Cardiac muscle cell (in vitro differentiated cells and primary cell): Measurements from ENCODE around the gene PAM. TPM values are rescaled to one million over a fixed set of nuclear protein-coding genes. Genes with fewer than 3 reads are reported as not detected.

Source experiments
- DNase-seq, 2 donors: peaks; one replicate each; pipeline versions ENCODE4 v3.0.0 to v3.0.0-alpha.2; 2010 to 2017; ENCODE audit warnings: low read depth in 1 of 2, low spot score in 1 of 2
- H3K27ac ChIP-seq: fragments of 200-600 bp; sonication (generic); 2 replicates; pipeline ENCODE4 v1.5.1; 2016
- H3K27me3 ChIP-seq: fragments of 200-600 bp; sonication (generic); 2 replicates; pipeline ENCODE4 v1.6.0; 2016; ENCODE audit warnings: control low read depth
- H3K36me3 ChIP-seq: fragments of 200-600 bp; sonication (generic); 2 replicates; pipeline ENCODE4 v1.5.1; 2016; ENCODE audit warnings: control low read depth
- H3K4me1 ChIP-seq: fragments of 200-600 bp; sonication (generic); 2 replicates; pipeline ENCODE4 v1.8.1; 2017; ENCODE audit warnings: low read depth, mild to moderate bottlenecking, mixed run types
- H3K4me3 ChIP-seq: fragments of 200-600 bp; sonication (generic); 2 replicates; pipeline ENCODE4 v1.5.1; 2016; ENCODE audit warnings: mild to moderate bottlenecking
- H3K9me3 ChIP-seq: fragments of 200-600 bp; sonication (generic); 2 replicates; pipeline ENCODE4 v1.5.1; 2017; ENCODE audit warnings: low read depth, mild to moderate bottlenecking, control low read depth
- CTCF ChIP-seq: IDR thresholded peaks from 2 replicates; pipeline ENCODE4 v1.5.1; 2012; ENCODE audit warnings: low read depth, mild to moderate bottlenecking, low read length
- polyA plus RNA-seq: library from polyadenylated mRNA; unstranded; fragments of >200 nt; fragmentation: Nextera tagmentation; extraction: Ambion mirVana; gene quantifications from 2 replicates; pipeline ENCODE4 v1.2.1, GENCODE V29; 2016
- total RNA-seq: library from RNA; depleted of rRNA; stranded (reverse); fragments of >200 nt; gene quantifications from 2 replicates; pipeline ENCODE4 v1.2.3, GENCODE V29; 2016

PAM gene
- total and polyA plus RNA-seq, 2 experiments from 2014 or later = 375 to 392 TPM

GRCh38 chr5:102733534-102733933 is 21.6 kb upstream of the PAM start:
- Histone ChIP-seq H3K27ac (no peak overlapping the region), H3K27me3 (no peaks in the 10 kb centered on the region), H3K36me3 (no peaks in the 10 kb centered on the region), H3K4me3 (no peak overlapping the region), H3K9me3 (no peaks in the 10 kb centered on the region), H3K4me1 (no peaks in the 10 kb centered on the region)
- TF ChIP-seq CTCF = no peak
- DNase-seq = no peak

- H3K27ac ChIP-seq = no peak overlapping the region
- no peak overlapping the region for H3K4me3 ChIP-seq
- H3K9me3 ChIP-seq = no peaks in the 10 kb centered on the region
- no peak for TF ChIP-seq CTCF
- no peaks in the 10 kb centered on the region for H3K4me1 ChIP-seq
- H3K36me3 ChIP-seq = no peaks in the 10 kb centered on the region
- H3K27me3 ChIP-seq = no peaks in the 10 kb centered on the region
- DNase-seq = no peak
Measured at GRCh38 chr5:102737161-102737560, 17.9 kb upstream of the PAM start.

GRCh38 chr5:102737805-102738469 is 17.2 kb upstream of the PAM start:
- Histone ChIP-seq H3K4me1 (peaks cover 3% of the 10 kb centered on the region), H3K27ac (no peak overlapping the region), H3K4me3 (no peak overlapping the region), H3K36me3 (no peaks in the 10 kb centered on the region), H3K27me3 (no peaks in the 10 kb centered on the region), H3K9me3 (no peaks in the 10 kb centered on the region)
- TF ChIP-seq CTCF = no peak
- no peak for DNase-seq

GRCh38 chr5:102740515-102740914 is 14.6 kb upstream of the PAM start:
- H3K4me3 ChIP-seq = no peak overlapping the region
- H3K36me3 ChIP-seq = no peaks in the 10 kb centered on the region
- no peak overlapping the region for H3K27ac ChIP-seq
- no peak for TF ChIP-seq CTCF
- H3K9me3 ChIP-seq = no peaks in the 10 kb centered on the region
- no peak for DNase-seq
- H3K27me3 ChIP-seq = no peaks in the 10 kb centered on the region
- peaks cover 3% of the 10 kb centered on the region for H3K4me1 ChIP-seq

GRCh38 chr5:102742215-102742614 is 12.9 kb upstream of the PAM start:
- Histone ChIP-seq H3K36me3 (no peaks in the 10 kb centered on the region), H3K4me1 (peaks cover 3% of the 10 kb centered on the region), H3K27me3 (no peaks in the 10 kb centered on the region), H3K4me3 (no peak overlapping the region), H3K9me3 (no peaks in the 10 kb centered on the region), H3K27ac (no peak overlapping the region)
- DNase-seq = no peak
- no peak for TF ChIP-seq CTCF
